Raji (cell line): Measurements from ENCODE around the gene C12orf43.

Experiments
- POLR2A ChIP-seq: IDR thresholded peaks from 2 replicates; pipeline ENCODE4 v1.6.1; 2011; ENCODE audit warnings: low read depth, low read length, control low read depth; ENCODE audit not compliant: insufficient read depth

C12orf43 gene

DNA sequence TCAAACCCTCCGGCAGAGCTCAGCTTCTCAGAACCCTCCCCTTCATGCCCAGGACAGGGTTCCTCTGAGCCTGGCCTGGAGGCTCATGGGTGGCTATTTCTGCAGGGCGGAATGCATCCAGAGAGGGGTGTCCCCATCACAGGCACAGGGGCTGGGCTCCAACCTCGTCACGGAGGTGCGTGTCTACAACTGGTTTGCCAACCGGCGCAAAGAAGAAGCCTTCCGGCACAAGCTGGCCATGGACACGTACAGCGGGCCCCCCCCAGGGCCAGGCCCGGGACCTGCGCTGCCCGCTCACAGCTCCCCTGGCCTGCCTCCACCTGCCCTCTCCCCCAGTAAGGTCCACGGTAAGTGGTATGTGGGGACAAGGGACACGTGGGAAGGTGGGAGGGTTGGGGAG is 22.2 kb downstream of the C12orf43 start:
- TF ChIP-seq POLR2A = no peak

DNA sequence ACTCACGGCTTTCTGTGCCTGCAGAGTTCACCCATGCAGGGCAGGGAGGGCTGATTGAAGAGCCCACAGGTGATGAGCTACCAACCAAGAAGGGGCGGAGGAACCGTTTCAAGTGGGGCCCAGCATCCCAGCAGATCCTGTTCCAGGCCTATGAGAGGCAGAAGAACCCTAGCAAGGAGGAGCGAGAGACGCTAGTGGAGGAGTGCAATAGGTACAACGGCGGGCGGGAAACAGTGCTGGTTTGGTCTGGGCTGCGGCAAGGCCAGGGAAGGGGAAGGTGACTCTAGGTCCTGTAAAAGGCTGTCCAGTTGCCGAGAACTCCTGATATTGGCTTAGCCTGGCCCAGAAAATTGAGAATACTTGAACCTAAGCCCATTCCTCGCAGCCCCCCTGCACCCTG is 22.8 kb downstream of the C12orf43 start:
- no peak for TF ChIP-seq POLR2A

DNA sequence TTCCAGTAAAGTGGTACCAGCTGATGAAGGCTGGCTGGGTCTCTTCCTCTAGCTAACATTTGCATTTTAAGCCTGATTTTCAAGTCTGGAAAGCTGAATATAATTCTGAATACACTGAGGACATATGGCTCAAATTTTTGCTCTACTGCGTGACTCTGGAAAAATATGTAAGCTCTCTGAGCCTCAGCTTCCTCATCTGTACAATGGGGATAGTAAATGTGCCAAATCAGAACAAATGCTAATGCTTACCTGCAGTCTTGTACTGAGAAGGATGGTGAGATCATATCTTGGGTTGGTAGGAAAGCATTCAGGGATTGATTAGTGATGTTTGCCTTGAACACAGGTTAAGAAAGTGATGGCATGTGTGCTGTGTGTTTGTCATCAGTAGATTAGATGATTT is 23.3 kb downstream of the C12orf43 start:
- TF ChIP-seq POLR2A = no peak

DNA sequence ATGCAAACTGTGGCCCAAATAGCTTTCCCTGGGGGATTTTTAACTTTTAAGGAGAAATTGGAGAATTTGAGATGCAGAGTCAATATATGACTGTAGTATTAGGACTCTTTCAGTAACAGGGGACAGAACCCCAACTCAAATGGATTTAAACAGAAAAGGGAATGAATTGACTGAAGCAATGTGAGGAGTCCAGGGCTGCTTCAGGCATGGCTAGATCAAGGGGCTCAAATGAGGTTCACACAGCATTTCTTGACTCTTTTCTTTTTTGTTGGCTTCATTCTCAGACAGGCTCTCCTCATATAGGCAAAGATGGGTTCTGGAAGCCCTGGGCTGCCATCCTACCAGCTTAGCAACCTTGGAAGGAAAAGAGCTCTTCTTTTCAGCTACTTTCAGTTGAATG is 24.3 kb downstream of the C12orf43 start:
- TF ChIP-seq POLR2A = no peak

DNA sequence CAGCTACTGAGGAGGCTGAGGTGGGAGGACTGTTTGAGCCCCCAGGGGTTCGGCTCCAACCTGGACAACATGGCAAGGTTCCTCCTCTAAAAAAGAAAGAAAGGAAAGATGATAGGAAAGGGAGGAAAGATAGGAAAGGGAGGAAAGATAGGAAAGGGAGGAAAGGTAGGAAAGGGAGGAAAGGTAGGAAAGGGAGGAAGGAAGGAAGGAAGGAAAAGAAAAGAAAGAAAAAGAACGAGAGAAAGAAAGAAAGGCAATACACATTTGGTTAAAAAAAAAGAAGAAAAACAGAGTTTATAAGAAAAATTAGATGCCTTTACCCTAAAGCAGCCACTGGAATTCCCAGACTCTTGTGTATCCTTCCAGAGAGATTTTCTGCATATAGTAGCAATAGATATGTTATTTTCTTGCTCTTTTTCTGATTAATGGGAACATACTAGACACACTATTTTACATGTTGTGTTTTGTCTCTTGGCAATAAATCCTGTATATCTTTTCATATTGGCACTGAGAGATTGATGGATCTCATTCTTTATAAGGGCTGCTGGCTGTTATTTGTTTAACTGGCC is 25.7 kb downstream of the C12orf43 start:
- TF ChIP-seq POLR2A = no peak

DNA sequence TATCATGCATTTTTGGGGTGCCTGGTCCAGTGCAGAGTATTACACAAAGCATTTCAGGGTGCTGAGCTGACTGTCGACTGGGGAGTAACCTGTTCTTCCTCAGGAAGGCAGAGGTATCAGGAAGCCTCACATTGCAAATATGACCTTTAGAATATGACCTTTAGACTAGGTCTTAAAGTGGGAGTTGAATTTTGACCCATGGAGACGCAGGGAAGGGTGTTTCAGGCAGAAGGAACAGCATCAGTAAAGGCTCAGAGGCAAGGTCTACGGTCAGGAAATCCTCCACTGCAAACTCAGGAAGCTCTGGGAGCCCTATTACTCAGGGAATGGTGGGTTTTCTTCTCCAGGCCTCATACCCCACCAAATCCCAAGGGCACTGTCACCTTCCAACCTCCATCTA is 26.6 kb downstream of the C12orf43 start:
- TF ChIP-seq POLR2A = no peak

DNA sequence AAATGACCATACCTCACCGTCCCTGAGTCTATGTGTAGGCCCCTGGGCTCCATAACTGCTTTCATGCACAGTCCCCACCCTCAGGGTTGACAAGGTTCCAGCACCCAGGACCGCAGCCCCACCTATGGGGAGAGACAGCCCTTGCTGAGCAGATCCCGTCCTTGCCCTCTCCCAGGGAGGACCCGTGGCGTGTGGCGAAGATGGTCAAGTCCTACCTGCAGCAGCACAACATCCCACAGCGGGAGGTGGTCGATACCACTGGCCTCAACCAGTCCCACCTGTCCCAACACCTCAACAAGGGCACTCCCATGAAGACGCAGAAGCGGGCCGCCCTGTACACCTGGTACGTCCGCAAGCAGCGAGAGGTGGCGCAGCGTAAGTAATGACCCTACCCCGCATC is 27.6 kb downstream of the C12orf43 start:
- TF ChIP-seq POLR2A = no peak

DNA sequence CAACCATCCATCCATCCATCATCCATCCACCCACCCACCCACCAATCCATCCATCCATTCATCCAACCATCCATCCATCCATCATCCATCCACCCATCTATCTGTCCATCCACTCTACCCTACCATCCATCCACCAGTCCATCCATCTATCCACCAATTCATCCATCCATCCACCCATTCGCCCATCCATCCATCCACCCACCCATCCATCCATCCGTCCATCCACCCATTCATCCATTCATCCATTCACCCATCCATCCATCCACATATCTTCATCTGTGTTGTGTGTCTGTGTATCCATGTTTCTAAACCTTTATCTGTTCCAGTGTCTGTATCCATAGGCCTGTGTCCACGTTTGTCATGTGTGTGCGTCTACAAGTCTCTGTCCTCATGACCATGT is 28.1 kb downstream of the C12orf43 start:
- TF ChIP-seq POLR2A = no peak

DNA sequence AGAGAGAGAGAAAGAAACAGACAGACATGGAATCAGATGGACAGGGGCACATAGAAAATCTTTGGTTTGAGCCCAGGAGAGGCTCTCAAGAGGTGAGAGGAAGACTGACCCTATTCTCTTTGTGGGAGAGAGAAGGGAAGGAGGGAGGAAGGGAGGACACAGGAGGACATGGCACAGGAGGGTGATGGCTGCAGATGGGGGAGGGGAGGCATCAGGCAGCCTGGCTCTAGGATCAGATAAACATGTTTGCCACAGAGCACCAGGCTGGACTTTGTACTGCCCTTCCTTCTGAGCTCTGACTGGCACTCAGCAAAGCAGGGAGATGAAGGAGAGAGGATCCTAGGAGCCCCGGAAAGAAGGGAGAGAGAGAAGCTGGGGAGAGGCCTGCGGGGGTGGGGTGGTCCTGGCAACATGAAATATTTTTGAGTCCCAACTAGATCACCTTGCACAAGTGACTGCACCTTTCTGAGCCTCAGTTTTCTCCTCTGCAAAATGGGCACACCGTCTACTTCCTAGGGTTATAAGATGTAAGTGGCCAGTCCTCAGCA is 31.9 kb downstream of the C12orf43 start:
- no peak for TF ChIP-seq POLR2A

DNA sequence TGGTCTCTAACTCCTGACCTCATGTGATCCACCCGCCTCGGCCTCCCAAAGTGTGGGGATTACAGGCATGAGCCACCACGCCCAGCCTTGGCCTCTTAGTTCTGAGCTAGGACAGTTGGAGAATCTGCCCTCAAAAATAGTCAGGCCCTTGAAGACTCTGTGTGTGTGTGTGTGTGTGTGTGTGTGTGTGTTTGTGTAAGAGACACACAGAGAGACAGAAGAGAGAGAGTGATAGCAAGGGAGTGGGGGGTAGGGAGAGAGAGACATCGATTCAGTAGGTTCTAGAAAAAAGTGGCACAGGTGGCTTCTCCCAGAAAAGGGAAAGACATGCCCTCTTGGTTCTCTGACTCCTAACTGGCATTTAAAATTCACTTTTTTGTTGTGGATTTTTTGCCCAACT is 32.5 kb downstream of the C12orf43 start:
- TF ChIP-seq POLR2A = no peak

DNA sequence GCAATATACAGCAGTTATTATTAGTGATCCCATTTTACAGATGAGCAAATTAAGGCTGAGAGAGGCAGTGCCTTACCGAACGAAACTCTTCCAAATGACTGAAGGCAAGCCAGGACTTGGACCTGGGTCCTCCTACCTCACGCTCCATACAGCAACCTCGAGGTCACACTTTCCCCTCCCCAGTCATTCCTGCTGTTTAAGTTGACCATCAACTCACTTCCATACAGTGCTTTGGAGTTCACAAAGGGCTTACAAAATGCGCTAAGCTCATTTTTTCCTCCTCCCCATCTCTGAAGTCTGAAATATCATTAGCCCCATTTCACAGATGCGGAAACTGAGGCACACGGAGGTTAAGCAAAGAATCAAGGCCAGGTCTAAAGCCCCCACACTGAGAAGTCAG is 33.6 kb downstream of the C12orf43 start:
- TF ChIP-seq POLR2A = no peak

DNA sequence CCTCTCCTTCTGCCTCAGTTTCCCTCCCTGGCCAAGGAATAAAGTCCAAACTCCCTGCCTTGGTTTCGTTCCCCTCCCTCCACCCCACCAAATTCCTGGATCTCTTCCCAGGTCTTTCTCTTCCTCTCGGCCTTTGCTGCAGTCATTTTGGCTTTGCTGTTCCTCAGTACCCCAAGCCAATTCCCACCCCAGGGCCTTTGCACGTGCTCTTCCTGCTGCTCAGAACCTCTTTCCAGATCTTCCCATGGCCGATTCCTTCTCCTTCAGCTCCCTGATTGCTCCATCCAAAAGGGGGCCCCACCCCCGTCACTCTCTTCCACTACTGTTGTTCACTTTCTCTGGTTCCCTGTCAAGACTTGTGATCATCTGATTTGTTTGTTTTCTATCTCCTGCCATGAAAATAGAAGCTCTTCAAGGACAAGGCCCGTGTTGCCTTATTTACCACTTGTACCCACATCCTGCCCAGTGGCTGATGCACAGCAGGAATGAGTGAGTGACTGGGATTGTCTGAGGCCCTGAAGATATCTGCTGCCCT is 34.8 kb downstream of the C12orf43 start:
- TF ChIP-seq POLR2A = no peak

DNA sequence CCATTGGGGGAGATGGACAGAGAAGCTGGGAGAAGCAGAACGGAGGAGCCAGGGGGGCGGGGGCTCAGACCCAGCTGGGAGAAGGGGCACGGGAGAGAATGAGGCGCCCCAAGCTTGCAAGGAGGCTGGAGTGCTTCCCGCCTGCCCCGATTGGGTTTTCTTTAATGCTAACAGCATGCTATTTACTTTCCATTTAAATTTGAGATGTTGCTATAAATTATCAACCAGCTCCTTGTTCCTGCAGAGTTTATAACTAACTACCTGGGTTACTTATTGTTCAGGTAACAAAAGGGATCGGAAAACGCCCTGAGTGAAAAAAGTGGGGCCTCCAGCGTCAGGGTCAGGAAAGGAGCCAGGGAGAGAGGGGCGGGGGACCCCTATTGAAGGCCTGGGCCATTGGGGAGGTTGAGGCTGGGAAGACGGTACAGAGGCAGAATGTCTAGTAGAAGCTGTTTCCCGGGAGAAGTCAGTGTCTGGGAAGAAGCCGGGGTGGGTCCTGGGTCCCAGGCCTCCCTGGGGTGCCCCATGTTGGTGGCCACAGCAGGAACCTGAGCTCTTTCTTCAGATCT is 35.4 kb downstream of the C12orf43 start:
- TF ChIP-seq POLR2A = no peak

DNA sequence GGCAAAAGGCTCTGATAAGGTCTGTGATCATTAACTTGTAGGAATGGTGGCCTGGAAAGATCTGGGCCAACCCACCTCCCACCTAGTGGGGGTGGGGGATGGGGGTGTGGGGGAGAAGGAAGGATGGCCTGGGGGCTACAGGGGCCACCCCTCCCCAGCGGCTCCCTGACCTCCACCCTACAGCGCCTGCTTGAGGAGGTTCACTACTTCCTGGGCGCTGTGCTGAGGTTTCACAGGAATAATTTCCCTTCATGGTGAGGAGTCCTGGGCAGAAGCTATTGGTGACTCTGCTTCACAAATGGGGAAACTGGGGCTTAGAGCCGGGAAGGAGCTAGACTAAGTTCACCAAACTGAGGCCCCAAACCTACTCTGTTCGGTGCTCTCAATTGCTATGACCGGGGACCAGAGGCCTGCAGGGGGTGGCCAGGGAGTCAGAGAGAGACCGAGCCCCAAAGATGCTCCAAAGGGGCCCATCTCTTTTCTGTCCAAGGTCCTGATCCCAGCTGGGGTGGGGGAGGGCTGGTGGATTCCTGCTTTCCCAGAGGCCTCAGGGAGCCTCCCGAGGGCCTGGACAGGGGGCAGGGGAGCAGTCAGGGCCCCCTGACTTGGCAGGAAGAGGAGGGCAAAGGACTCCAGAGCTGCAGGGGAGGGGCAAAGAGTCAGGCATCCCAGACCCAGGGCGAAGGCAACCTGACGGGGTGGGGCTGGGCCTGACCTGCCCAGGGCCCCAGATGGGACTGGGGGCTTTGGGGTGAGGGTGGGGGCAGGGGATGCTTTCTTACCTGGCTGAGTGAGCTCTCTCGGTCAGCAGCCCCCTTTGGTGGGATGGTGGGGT is 36.2 kb downstream of the C12orf43 start:
- TF ChIP-seq POLR2A = no peak

DNA sequence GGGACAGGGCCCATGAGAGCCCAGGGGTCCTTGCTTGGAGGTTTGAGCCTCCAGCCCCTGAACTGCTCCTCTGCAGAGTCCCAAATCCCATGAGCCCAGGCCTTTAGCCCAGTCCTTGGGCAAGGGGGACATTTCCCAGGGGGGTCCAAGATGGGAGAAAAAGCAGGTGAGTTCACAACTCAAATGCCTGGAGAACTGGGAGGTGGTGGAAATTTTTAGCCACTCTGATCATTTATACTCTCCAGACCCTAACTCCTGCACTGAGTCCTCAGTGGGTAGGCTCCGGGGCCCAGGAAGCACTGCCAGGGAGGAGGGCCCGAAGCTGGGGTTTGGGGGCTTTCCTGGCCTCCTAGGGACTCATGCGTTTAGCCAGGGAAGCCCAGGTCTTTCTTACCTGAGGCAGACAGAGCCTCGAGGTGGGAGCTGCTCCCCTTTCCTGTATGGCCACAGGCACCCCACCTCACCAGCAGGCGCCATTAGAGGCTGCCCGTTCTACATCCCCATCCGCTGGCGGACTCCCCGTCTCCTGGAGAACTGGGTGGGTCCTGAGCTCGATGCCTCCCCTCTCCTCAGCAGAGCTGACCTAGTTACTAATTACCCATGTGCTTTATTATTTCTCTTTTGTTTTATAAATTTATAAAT is 36.9 kb downstream of the C12orf43 start:
- no peak for TF ChIP-seq POLR2A

DNA sequence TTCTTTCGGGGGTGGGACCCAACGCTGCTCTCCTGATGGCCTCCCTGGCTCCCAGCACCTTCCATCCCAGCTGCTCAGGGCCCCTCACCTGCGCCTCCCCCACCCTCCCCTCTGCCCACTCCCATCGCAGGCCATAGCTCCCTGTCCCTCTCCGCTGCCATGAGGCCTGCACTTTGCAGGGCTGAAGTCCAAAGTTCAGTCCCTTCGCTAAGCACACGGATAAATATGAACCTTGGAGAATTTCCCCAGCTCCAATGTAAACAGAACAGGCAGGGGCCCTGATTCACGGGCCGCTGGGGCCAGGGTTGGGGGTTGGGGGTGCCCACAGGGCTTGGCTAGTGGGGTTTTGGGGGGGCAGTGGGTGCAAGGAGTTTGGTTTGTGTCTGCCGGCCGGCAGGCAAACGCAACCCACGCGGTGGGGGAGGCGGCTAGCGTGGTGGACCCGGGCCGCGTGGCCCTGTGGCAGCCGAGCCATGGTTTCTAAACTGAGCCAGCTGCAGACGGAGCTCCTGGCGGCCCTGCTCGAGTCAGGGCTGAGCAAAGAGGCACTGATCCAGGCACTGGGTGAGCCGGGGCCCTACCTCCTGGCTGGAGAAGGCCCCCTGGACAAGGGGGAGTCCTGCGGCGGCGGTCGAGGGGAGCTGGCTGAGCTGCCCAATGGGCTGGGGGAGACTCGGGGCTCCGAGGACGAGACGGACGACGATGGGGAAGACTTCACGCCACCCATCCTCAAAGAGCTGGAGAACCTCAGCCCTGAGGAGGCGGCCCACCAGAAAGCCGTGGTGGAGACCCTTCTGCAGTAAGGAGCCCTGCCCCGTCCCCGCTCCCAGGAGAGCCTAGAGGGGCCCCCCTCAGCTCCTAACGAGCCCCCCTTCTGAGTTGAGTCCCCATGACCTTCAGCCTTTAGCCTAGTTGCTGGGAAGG is 37.7 kb downstream of the C12orf43 start, which contains the start of gene HNF1A:
Gene HNF1A (plus strand): TSS at position 248 of the 924 bp plus-strand sequence. CDS start 226 bp downstream, at position 474.
- TF ChIP-seq POLR2A = no peak
